ENCODE data around the gene EIF4B.
A peak's percentile ranks its signal among the peaks of the same experiment; 100 is the strongest.
"Not testable (repeated sequence)": the region's sequence is repeated elsewhere in the genome, so short reads cannot be mapped to it uniquely, and the experiment has no call there.

The EIF4B gene

DNA sequence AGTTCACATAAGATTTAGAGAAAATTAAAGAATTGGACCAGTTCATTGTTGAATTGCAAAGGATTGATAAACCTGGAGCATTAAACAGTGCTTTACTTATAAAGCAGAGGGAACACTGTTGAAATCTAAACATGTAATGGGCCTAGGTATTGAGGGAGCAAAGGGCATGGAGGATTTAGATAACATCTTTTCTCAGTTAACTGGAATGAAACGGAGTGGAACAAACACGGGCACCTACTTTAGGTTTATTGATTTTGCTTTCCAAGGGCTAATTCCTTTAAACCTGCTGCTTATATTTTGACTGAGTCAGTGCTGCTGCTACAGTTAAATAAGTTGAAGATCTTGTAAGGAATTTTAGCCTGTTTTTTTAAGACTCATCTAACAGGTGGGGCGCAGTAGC lies 5.6 kb downstream of the EIF4B start:
- Mint-ChIP-seq H3K9me3 (no peaks in the 10 kb centered on the region), H3K27ac (peak overlapping the region; percentile 47), H3K4me3 (no peak overlapping the region), H3K4me1 (peaks cover 24% of the 10 kb centered on the region), H3K27me3 (no peaks in the 10 kb centered on the region), H3K36me3 (peaks cover 3% of the 10 kb centered on the region)
- ATAC-seq (ENCODE audit: low read depth) (no peak), DNase-seq (ENCODE audit: low spot score in 2 of 2) (no peak)

DNA sequence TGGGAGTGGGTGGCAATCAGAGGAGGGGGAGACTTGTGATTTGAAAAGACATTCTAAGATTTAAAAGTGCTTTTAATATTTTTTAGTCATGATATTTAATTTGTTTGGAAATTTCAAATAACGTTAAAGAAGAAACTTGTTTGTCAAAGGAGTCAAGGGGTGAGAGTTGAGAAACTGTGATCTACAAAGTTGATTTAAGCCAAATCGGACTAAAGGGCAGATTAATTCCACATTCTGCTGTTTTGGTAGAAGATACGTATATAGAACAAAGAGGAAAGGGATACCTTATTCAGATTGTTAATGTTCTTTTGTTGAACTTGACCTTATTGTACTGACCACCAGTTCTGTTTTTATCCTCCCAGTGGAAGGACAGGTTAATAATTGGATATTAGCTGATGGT lies 6.7 kb downstream of the EIF4B start:
- ATAC-seq (ENCODE audit: low read depth) (no peak), DNase-seq (ENCODE audit: low spot score in 2 of 2) (no peak)
- peaks cover 18% of the 10 kb centered on the region for H3K4me1 Mint-ChIP-seq
- H3K9me3 Mint-ChIP-seq, result no peaks in the 10 kb centered on the region
- H3K36me3 Mint-ChIP-seq, result peaks cover 11% of the 10 kb centered on the region
- H3K4me3 Mint-ChIP-seq, result no peak overlapping the region
- no peaks in the 10 kb centered on the region for H3K27me3 Mint-ChIP-seq
- H3K27ac Mint-ChIP-seq, result no peak overlapping the region

DNA sequence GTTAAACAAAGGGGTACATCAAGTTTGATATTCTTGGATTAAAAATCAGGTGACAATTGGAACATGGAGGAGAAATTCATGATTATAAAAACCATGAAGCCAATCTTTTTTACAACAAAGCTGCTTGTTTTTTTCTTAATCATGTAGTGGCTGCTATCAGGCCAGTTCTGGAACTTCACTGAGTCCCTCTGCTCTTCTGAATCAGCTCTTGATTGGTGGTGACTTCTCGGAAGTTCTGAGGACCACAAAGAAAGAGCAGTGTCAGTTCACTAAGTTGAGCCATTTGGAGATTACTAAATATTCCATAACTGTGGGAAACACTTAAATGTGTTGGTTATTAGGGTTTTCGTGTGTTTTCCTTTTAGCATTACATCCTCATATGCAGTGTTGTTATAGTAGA lies 8.5 kb downstream of the EIF4B start:
- Mint-ChIP-seq H3K27ac (no peak overlapping the region), H3K4me1 (peaks cover 14% of the 10 kb centered on the region), H3K4me3 (no peak overlapping the region), H3K27me3 (no peaks in the 10 kb centered on the region), H3K36me3 (peaks cover 18% of the 10 kb centered on the region), H3K9me3 (no peaks in the 10 kb centered on the region)
- DNase-seq (ENCODE audit: low spot score in 2 of 2), result no peak
- no peak for ATAC-seq (ENCODE audit: low read depth)

DNA sequence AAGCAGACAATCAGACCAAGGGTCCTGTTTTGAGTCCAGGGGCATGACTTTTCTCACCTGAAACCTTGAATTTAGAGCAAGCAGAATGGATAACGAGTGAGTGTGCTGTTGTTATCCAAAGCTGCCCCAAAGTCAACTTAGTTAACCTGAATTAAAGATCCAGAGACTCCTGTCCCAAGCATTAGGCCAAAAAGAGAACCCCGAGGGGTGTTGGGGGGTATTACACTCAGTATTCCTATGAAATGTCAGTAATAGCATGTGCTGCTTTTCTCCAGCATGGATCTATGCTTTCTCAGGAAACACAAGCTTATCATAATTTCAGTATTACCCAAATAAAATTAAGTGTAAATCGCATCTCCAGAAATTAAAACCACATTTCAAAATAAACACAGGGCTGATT lies 19.0 kb downstream of the EIF4B start:
- ATAC-seq (ENCODE audit: low read depth), result no peak
- Mint-ChIP-seq H3K27ac (no peak overlapping the region), H3K36me3 (peaks cover 28% of the 10 kb centered on the region), H3K9me3 (no peaks in the 10 kb centered on the region), H3K27me3 (no peaks in the 10 kb centered on the region), H3K4me3 (no peak overlapping the region), H3K4me1 (no peaks in the 10 kb centered on the region)
- DNase-seq (ENCODE audit: low spot score in 2 of 2), result no peak

DNA sequence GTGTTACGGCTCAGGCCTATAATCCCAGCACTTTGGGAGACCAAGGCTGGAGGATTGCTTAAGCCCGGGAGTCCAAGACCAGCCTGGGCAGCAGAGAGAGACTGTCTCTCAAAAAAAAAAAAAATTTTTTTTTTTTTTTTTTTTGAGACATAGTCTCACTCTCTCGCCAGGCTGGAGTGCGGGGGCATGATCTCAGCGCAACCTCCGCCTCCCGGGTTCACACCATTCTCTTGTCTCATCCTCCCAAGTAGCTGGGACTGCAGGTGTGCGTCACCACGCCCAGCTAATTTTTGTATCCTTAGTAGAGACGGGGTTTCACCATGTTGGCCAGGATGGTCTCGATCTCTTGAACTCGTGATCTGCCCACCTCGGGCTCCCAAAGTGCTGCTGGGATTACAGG lies 20.8 kb downstream of the EIF4B start:
- DNase-seq (ENCODE audit: low spot score in 2 of 2); H3K27ac Mint-ChIP-seq; H3K4me3 Mint-ChIP-seq; H3K4me1 Mint-ChIP-seq; ATAC-seq (ENCODE audit: low read depth); H3K9me3 Mint-ChIP-seq; H3K27me3 Mint-ChIP-seq: not testable (repeated sequence)
- peaks cover 33% of the 10 kb centered on the region for H3K36me3 Mint-ChIP-seq

DNA sequence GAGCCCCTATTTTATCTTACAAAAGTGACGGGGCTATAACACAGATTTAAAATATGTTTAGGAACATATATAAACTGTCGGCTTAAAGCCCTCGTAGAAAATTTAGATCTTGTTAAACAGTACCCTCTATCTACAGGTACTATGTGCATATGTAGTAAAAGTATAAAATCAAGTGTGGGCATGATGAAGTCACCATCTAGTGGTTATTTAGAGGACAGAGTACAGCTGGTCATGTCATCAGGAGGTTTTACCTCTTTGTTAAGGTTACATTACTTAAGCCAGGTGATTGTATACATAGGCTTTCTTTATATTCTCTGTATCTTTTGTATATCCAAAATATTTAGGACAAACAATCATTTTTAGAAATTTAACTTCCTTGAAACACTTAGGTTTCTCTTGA lies 25.4 kb downstream of the EIF4B start:
- peaks cover 32% of the 10 kb centered on the region for H3K36me3 Mint-ChIP-seq
- H3K4me1 Mint-ChIP-seq, result no peaks in the 10 kb centered on the region
- H3K27ac Mint-ChIP-seq, result no peak overlapping the region
- no peaks in the 10 kb centered on the region for H3K9me3 Mint-ChIP-seq
- ATAC-seq (ENCODE audit: low read depth) (no peak), DNase-seq (ENCODE audit: low spot score in 2 of 2) (no peak)
- no peaks in the 10 kb centered on the region for H3K27me3 Mint-ChIP-seq
- H3K4me3 Mint-ChIP-seq, result no peak overlapping the region

DNA sequence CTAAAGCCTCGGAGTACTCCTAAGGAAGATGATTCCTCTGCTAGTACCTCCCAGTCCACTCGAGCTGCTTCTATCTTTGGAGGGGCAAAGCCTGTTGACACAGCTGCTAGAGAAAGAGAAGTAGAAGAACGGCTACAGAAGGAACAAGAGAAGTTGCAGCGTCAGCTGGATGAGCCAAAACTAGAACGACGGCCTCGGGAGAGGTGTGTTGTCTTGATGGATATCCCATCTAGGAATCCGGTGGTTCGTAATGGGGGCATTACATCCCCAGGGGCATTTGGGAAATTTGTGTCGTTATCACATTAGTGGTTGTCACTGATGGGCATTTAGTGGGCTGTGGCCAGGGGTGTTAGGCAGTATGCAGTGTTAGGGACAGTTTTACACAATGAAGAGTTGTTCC lies 27.6 kb downstream of the EIF4B start:
- not testable (repeated sequence) for H3K4me1 Mint-ChIP-seq; H3K9me3 Mint-ChIP-seq; ATAC-seq (ENCODE audit: low read depth); H3K4me3 Mint-ChIP-seq; H3K27ac Mint-ChIP-seq; H3K27me3 Mint-ChIP-seq; DNase-seq (ENCODE audit: low spot score in 2 of 2)
- H3K36me3 Mint-ChIP-seq, result peaks cover 33% of the 10 kb centered on the region

DNA sequence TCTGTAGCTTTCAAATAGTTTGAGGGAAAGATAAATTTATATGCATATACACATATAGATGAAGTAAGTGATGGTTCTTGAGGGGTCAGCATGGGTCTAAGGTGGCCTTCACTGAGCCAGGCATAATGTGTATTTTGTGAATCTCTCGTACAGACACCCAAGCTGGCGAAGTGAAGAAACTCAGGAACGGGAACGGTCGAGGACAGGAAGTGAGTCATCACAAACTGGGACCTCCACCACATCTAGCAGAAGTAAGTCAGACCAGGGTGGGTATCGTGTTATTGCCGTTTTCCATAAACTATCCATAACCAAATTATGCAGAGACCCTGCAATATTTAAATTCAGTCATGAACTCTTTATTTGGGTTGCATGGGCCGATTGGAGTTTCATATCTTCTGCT lies 28.2 kb downstream of the EIF4B start:
- Mint-ChIP-seq H3K4me1 (peaks cover 2% of the 10 kb centered on the region), H3K4me3 (no peak overlapping the region), H3K36me3 (peaks cover 35% of the 10 kb centered on the region), H3K27me3 (no peaks in the 10 kb centered on the region), H3K9me3 (no peaks in the 10 kb centered on the region), H3K27ac (no peak overlapping the region)
- no peak for DNase-seq (ENCODE audit: low spot score in 2 of 2)
- no peak for ATAC-seq (ENCODE audit: low read depth)

DNA sequence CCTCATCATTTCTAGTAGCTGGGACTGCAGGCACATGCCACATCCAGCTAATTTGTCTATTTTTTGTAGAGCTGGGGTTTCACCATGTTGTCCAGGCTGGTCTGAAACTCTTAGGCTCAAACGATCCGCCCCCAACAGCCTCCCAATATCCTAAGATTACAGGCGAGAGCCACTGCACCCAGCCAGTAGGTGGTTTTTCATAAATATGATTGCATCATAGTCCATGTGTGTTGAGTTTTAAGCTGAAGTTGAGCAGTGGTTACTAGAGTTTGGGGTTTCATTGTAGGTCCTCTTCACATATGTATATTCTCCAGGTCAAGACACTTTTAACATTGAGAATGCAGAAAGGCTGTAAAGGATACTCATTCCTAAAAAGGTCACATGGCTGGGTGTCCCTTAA lies 30.5 kb downstream of the EIF4B start:
- no peaks in the 10 kb centered on the region for H3K9me3 Mint-ChIP-seq
- no peak overlapping the region for H3K4me3 Mint-ChIP-seq
- peaks cover 30% of the 10 kb centered on the region for H3K36me3 Mint-ChIP-seq
- H3K4me1 Mint-ChIP-seq, result peaks cover 2% of the 10 kb centered on the region
- no peak overlapping the region for H3K27ac Mint-ChIP-seq
- no peak for ATAC-seq (ENCODE audit: low read depth)
- DNase-seq (ENCODE audit: low spot score in 2 of 2), result no peak
- H3K27me3 Mint-ChIP-seq, result no peaks in the 10 kb centered on the region

DNA sequence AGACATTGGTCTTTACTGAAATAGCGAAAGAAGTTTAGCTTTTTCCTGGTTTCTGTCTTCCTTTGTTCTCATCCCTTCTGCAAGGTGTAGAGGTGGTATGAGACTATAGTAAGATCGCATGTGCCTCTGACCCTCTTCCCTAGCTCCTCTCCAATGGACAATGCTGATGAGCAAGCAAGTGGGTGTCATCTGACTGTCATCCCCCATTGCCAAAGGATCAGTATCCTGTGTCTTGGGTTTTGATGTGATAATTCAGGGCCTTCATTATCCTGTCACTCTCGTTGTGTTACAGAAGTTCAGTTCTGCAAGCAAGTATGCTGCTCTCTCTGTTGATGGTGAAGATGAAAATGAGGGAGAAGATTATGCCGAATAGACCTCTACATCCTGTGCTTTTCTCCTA lies 33.6 kb downstream of the EIF4B start:
- no peaks in the 10 kb centered on the region for H3K27me3 Mint-ChIP-seq
- no peak overlapping the region for H3K27ac Mint-ChIP-seq
- ATAC-seq (ENCODE audit: low read depth) (no peak), DNase-seq (ENCODE audit: low spot score in 2 of 2) (no peak)
- H3K36me3 Mint-ChIP-seq, result peaks cover 18% of the 10 kb centered on the region
- no peaks in the 10 kb centered on the region for H3K9me3 Mint-ChIP-seq
- no peak overlapping the region for H3K4me3 Mint-ChIP-seq
- peaks cover 2% of the 10 kb centered on the region for H3K4me1 Mint-ChIP-seq

DNA sequence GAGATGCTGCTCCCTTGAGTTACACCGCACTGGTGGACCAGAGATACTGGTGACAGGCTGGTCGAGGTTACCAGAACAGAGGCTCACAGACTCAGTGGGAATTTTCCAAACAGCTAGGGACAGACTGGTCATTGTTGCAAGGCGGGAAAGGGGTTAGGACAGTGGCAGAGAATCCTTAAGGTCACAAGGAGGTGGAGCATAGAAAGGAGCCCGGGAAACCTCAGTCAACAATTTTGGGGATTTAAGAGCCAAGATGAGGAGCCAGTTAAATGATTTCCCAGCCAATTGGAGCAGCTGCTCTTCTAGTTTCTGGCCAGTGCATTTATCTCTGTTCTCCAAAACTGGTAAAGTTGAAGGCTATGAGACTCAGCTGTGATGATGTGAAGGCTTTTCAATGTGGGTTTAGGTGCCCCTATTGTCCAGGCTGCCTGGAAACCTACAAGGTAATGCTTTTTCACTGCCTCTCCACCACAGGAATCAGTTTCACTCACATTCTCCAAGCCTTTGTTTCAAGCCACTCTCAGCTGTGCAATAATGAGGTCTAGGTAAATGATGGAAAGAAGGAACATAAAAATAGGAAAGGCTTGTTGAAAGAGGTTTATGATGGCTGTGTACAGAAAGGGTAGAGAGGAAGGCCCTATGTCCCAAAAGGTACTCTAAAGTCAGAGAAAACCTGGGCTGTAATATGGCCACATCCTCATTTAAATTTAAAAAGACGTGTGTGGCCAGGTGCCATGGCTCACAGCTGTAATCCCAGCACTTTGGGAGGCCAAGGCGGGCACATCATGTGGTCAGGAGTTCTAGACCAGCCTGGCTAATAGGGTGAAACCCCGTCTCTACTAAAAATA lies 36.6 kb downstream of the EIF4B start:
- Mint-ChIP-seq H3K4me3 (no peak overlapping the region), H3K27me3 (no peaks in the 10 kb centered on the region), H3K36me3 (peaks cover 11% of the 10 kb centered on the region), H3K27ac (no peak overlapping the region), H3K4me1 (peaks cover 9% of the 10 kb centered on the region), H3K9me3 (no peaks in the 10 kb centered on the region)
- DNase-seq (ENCODE audit: low spot score in 2 of 2) (no peak), ATAC-seq (ENCODE audit: low read depth) (no peak)

DNA sequence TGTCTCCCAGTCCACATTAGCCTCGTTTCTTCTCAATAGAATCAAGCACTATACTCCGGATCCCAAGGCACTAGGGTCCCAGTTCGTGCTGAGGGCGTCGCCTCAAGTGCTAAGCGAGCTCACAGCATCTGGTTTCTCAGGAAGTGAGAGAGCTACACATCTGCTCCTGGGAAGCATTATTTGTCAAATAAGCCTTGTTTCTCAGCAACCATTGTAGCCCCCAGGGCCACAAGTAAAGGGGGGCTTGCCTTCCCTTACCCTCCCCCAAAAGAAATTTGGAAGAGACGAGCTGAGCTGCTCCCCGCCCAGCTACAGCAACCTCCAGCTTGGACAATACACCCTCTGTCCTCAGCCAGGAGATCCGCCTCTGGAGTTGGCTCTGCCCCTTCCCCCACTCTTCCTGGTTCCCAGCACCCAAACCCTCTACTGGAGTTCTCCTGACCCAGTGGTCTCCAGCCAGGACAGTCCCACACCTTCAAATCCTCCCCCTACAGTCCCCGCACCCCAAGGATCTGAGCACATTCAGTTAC lies 37.9 kb downstream of the EIF4B start:
- H3K27me3 Mint-ChIP-seq, result no peaks in the 10 kb centered on the region
- H3K27ac Mint-ChIP-seq, result no peak overlapping the region
- ATAC-seq (ENCODE audit: low read depth), result no peak
- no peak for DNase-seq (ENCODE audit: low spot score in 2 of 2)
- peaks cover 7% of the 10 kb centered on the region for H3K4me1 Mint-ChIP-seq
- no peak overlapping the region for H3K4me3 Mint-ChIP-seq
- H3K36me3 Mint-ChIP-seq, result peaks cover 3% of the 10 kb centered on the region
- no peaks in the 10 kb centered on the region for H3K9me3 Mint-ChIP-seq

DNA sequence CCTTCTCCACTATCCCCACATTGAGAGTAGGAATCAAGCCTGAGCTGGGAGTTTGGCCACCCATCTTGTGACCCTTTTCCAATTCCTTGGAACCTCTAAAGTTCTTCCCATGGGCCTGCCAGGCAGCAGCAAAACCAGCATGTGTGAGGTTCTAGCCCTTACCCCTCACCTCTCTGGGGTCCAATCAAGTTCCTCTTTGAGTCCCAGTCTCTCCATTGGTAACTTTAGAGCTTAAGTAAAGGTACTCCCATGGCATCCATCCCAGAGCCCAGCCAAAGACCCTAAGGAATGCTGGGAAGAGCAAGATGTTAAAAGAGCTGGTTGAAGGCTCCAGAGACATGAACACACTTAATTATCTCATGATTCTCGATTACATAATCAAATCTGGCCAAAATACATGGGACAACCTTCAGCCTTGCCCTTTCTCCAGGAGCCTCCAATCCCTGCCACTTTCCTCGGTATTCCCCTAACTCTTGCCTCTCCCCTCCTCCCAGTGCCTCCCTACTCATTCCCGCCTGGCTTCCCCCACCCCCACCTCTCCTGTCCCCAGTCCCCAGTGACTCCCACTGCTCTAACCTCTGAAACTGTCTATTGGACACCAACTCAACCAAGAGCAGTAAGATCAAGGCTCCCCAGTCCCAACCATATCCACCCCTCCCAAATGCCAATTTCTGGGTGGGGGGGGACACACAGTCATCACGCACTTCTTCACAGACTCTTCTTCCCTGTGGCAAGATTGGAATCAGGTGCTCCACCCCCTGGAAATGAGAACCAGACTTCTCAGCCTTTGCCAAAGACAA lies 38.8 kb downstream of the EIF4B start:
- Mint-ChIP-seq H3K27ac (no peak overlapping the region), H3K36me3 (no peaks in the 10 kb centered on the region), H3K4me1 (peaks cover 7% of the 10 kb centered on the region), H3K4me3 (no peak overlapping the region), H3K27me3 (no peaks in the 10 kb centered on the region), H3K9me3 (no peaks in the 10 kb centered on the region)
- DNase-seq (ENCODE audit: low spot score in 2 of 2), result no peak
- no peak for ATAC-seq (ENCODE audit: low read depth)

DNA sequence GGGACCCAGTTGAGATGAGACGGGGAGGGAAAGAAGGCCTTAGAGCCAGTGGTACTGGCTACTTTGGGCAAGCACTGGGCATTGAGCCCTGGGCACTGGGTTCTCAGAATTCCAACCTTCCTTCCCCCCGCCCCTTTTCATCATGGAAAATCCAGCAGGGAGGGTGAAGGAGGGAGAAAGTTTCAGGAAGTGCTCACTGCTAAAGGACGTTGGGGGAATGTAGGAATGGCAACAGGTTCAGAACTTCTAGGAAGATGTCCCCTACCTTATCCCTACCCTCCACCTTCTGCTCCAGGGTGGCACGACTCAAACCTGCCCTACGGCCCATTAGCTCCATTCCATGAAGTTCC lies 39.4 kb downstream of the EIF4B start:
- Mint-ChIP-seq H3K9me3 (no peaks in the 10 kb centered on the region), H3K4me3 (peak overlapping the region; percentile 87), H3K27ac (no peak overlapping the region), H3K27me3 (no peaks in the 10 kb centered on the region), H3K36me3 (no peaks in the 10 kb centered on the region), H3K4me1 (peaks cover 7% of the 10 kb centered on the region)
- DNase-seq (ENCODE audit: low spot score in 2 of 2) (no peak), ATAC-seq (ENCODE audit: low read depth) (no peak)

Data from memory B cell (primary cell).